Measurements from ENCODE around the gene THEMIS. TPM values are rescaled to one million over a fixed set of nuclear protein-coding genes. Genes with fewer than 3 reads are reported as not detected.

Gene THEMIS
- total RNA-seq, 1 donor from 2014 or later = not detected

GRCh38 chr6:127833336-127833735, 67.5 kb downstream of the THEMIS start:
- Histone ChIP-seq H3K36me3 (no peaks in the 10 kb centered on the region), H2AFZ (replicated peaks) (no peak overlapping the region), H3K9me3 (ENCODE audit: low read depth) (no peaks in the 10 kb centered on the region), H3F3A (ENCODE audit: low read depth) (no peaks in the 10 kb centered on the region), H3K4me2 (no peak overlapping the region), H3K79me2 (ENCODE audit: low read depth) (no peaks in the 10 kb centered on the region), H4K20me1 (ENCODE audit: low read depth) (no peaks in the 10 kb centered on the region), H3K4me1 (no peaks in the 10 kb centered on the region), H3K27ac (no peak overlapping the region), H3K9ac (no peak overlapping the region), H3K4me3 (no peak overlapping the region), H3K27me3 (no peaks in the 10 kb centered on the region)
- H3K27me3 Mint-ChIP-seq (ENCODE audit: insufficient read depth, low read depth) = no peaks in the 10 kb centered on the region
- DNase-seq (ENCODE audit: low spot score) = no peak
- TF ChIP-seq EZH2 (IDR thresholded peaks at IDR 0.05) (no peak), EZH2phosphoT487 (IDR thresholded peaks at IDR 0.05) (no peak), CTCF (IDR thresholded peaks at IDR 0.05) (no peak)
- H3K4me3 Mint-ChIP-seq = no peak overlapping the region
- H3K9me3 Mint-ChIP-seq = no peaks in the 10 kb centered on the region
- no peaks in the 10 kb centered on the region for H3K36me3 Mint-ChIP-seq
- no peak overlapping the region for H3K27ac Mint-ChIP-seq
- no peaks in the 10 kb centered on the region for H3K4me1 Mint-ChIP-seq

GRCh38 chr6:127832381-127832780, 68.5 kb downstream of the THEMIS start:
- Histone ChIP-seq H3K27me3 (no peaks in the 10 kb centered on the region), H3K9me3 (ENCODE audit: low read depth) (no peaks in the 10 kb centered on the region), H3K9ac (no peak overlapping the region), H3K79me2 (ENCODE audit: low read depth) (no peaks in the 10 kb centered on the region), H4K20me1 (ENCODE audit: low read depth) (no peaks in the 10 kb centered on the region), H3K4me3 (no peak overlapping the region), H3K4me1 (no peaks in the 10 kb centered on the region), H2AFZ (replicated peaks) (no peak overlapping the region), H3K27ac (no peak overlapping the region), H3F3A (ENCODE audit: low read depth) (no peaks in the 10 kb centered on the region), H3K36me3 (no peaks in the 10 kb centered on the region), H3K4me2 (no peak overlapping the region)
- no peak for DNase-seq (ENCODE audit: low spot score)
- no peaks in the 10 kb centered on the region for H3K9me3 Mint-ChIP-seq
- H3K27ac Mint-ChIP-seq = no peak overlapping the region
- TF ChIP-seq CTCF (IDR thresholded peaks at IDR 0.05) (no peak), EZH2phosphoT487 (IDR thresholded peaks at IDR 0.05) (no peak)
- no peaks in the 10 kb centered on the region for H3K36me3 Mint-ChIP-seq
- no peaks in the 10 kb centered on the region for H3K27me3 Mint-ChIP-seq (ENCODE audit: insufficient read depth, low read depth)
- H3K4me3 Mint-ChIP-seq = no peak overlapping the region
- H3K4me1 Mint-ChIP-seq = no peaks in the 10 kb centered on the region

- H3K4me3 ChIP-seq = no peak overlapping the region
Measured at GRCh38 chr6:127824061-127824460, 76.8 kb downstream of the THEMIS start.

More at GRCh38 chr6:127824061-127824460, 76.8 kb downstream of the THEMIS start:
- DNase-seq (ENCODE audit: low spot score) = no peak
- TF ChIP-seq EZH2phosphoT487 (IDR thresholded peaks at IDR 0.05) (no peak), CTCF (IDR thresholded peaks at IDR 0.05) (no peak), EZH2 (IDR thresholded peaks at IDR 0.05) (no peak)
- Mint-ChIP-seq H3K27me3 (ENCODE audit: insufficient read depth, low read depth) (no peaks in the 10 kb centered on the region), H3K36me3 (no peaks in the 10 kb centered on the region), H3K27ac (no peak overlapping the region), H3K9me3 (no peaks in the 10 kb centered on the region), H3K4me1 (no peaks in the 10 kb centered on the region), H3K4me3 (no peak overlapping the region)
- H3K79me2 ChIP-seq (ENCODE audit: low read depth) = no peaks in the 10 kb centered on the region
- H2AFZ ChIP-seq (replicated peaks) = no peak overlapping the region
- H4K20me1 ChIP-seq (ENCODE audit: low read depth) = no peaks in the 10 kb centered on the region
- no peaks in the 10 kb centered on the region for H3K4me1 ChIP-seq
- H3K27ac ChIP-seq = no peak overlapping the region
- H3K9me3 ChIP-seq (ENCODE audit: low read depth) = no peaks in the 10 kb centered on the region
- no peaks in the 10 kb centered on the region for H3F3A ChIP-seq (ENCODE audit: low read depth)
- H3K27me3 ChIP-seq = no peaks in the 10 kb centered on the region
- no peak overlapping the region for H3K4me2 ChIP-seq
- no peak overlapping the region for H3K9ac ChIP-seq
- H3K36me3 ChIP-seq = no peaks in the 10 kb centered on the region
